ENCODE measurements around the gene OSMR. TPM values are rescaled to one million over a fixed set of nuclear protein-coding genes. Genes with fewer than 3 reads are reported as not detected.

Gene OSMR
- polyA plus RNA-seq, 1 of the 3 experiments (the other 2 are of a cell fraction): 56.0 TPM

DNA sequence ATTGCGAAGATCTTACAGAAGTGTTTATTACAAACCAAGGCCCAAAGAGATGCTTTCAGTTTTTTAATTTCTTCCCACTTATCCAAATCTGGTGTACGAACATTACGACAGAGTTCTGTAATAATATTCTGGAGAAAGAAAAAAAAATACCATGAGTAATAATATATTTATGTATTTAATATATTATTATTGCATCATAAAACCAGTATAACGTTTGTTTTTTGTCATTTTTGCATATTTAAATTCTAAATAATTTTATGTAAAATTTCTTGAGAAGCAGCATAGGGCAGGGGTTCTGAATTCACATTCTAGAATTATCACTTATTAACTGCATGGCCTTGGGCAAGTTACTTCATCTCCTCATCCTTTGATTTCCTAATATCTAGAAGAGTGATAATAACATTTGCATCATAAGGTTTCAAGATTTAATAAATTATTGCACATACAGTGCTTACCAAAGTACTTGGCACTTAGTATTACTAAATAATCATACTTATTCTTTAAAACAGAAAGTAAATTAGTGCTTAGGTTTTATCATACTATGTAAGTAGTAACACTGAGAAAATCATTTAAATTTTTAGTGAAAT lies 107.7 kb downstream of the OSMR start:
- Histone ChIP-seq H2AFZ (ENCODE audit: low read depth) (no peak overlapping the region), H3K36me3 (replicated peaks in 1 of 2; ENCODE audit: control insufficient read depth in 1 of 2, insufficient read depth in 2 of 2, low read length in 1 of 2) (peaks cover 86 to 95% of the 10 kb centered on the region in 2 experiments), H3F3A (replicated peaks; ENCODE audit: insufficient read depth) (peaks cover 8% of the 10 kb centered on the region), H4K20me1 (ENCODE audit: insufficient read depth) (no peaks in the 10 kb centered on the region), H3K4me3 (ENCODE audit: low read depth in 2 of 2, low read length in 1 of 2) (no peak overlapping the region), H3K27me3 (ENCODE audit: insufficient read depth) (no peaks in the 10 kb centered on the region), H3K9ac (no peak overlapping the region), H3K4me1 (ENCODE audit: control insufficient read depth in 1 of 2, insufficient read depth in 2 of 2, low read depth in 1 of 2, low read length in 1 of 2) (peaks cover 0 to 5% of the 10 kb centered on the region in 2 experiments; a peak in 1 of 4 replicates), H3K79me2 (ENCODE audit: insufficient read depth) (no peaks in the 10 kb centered on the region), H3K27ac (ENCODE audit: low read depth in 2 of 2, low read length in 1 of 2) (no peak overlapping the region), H3K4me2 (no peak overlapping the region), H3K9me2 (no peaks in the 10 kb centered on the region), H3K9me3 (no peaks in the 10 kb centered on the region)
- no peak for DNase-seq
- 96% methylated on average over 4 of the region's 4 CpGs for WGBS (ENCODE audit: low lambda C conversion rate)
- POLR2A ChIA-PET: no interaction called here
- TF ChIP-seq, protein P1, sequence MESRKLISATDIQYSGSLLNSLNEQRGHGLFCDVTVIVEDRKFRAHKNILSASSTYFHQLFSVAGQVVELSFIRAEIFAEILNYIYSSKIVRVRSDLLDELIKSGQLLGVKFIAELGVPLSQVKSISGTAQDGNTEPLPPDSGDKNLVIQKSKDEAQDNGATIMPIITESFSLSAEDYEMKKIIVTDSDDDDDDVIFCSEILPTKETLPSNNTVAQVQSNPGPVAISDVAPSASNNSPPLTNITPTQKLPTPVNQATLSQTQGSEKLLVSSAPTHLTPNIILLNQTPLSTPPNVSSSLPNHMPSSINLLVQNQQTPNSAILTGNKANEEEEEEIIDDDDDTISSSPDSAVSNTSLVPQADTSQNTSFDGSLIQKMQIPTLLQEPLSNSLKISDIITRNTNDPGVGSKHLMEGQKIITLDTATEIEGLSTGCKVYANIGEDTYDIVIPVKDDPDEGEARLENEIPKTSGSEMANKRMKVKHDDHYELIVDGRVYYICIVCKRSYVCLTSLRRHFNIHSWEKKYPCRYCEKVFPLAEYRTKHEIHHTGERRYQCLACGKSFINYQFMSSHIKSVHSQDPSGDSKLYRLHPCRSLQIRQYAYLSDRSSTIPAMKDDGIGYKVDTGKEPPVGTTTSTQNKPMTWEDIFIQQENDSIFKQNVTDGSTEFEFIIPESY (IDR thresholded peaks at IDR 0.05; ENCODE audit: borderline replicate concordance, low read depth): no peak
- TF ChIP-seq EP300 (IDR thresholded peaks at IDR 0.05; ENCODE audit: borderline replicate concordance in 1 of 2, low read depth in 1 of 2, low read length in 1 of 2) (no peak), MXI1 (IDR thresholded peaks at IDR 0.05; ENCODE audit: low read depth, low read length) (no peak), RAD21 (IDR thresholded peaks at IDR 0.05; ENCODE audit: low read length) (no peak), FOSL2 (IDR thresholded peaks at IDR 0.05; ENCODE audit: borderline replicate concordance, low read depth) (no peak), SMC3 (IDR thresholded peaks at IDR 0.05; ENCODE audit: low read depth, low read length) (no peak), RFX5 (IDR thresholded peaks at IDR 0.05; ENCODE audit: low read length) (no peak), ELF1 (IDR thresholded peaks at IDR 0.05) (no peak), TCF12 (IDR thresholded peaks at IDR 0.05) (no peak), GABPA (IDR thresholded peaks at IDR 0.05; ENCODE audit: low read depth) (no peak), RCOR1 (IDR thresholded peaks at IDR 0.05; ENCODE audit: low read length) (no peak)
- TF ChIP-seq, protein P2, sequence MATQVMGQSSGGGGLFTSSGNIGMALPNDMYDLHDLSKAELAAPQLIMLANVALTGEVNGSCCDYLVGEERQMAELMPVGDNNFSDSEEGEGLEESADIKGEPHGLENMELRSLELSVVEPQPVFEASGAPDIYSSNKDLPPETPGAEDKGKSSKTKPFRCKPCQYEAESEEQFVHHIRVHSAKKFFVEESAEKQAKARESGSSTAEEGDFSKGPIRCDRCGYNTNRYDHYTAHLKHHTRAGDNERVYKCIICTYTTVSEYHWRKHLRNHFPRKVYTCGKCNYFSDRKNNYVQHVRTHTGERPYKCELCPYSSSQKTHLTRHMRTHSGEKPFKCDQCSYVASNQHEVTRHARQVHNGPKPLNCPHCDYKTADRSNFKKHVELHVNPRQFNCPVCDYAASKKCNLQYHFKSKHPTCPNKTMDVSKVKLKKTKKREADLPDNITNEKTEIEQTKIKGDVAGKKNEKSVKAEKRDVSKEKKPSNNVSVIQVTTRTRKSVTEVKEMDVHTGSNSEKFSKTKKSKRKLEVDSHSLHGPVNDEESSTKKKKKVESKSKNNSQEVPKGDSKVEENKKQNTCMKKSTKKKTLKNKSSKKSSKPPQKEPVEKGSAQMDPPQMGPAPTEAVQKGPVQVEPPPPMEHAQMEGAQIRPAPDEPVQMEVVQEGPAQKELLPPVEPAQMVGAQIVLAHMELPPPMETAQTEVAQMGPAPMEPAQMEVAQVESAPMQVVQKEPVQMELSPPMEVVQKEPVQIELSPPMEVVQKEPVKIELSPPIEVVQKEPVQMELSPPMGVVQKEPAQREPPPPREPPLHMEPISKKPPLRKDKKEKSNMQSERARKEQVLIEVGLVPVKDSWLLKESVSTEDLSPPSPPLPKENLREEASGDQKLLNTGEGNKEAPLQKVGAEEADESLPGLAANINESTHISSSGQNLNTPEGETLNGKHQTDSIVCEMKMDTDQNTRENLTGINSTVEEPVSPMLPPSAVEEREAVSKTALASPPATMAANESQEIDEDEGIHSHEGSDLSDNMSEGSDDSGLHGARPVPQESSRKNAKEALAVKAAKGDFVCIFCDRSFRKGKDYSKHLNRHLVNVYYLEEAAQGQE (IDR thresholded peaks at IDR 0.05; ENCODE audit: low read depth, low read length): no peak
- TF ChIP-seq, protein P3, sequence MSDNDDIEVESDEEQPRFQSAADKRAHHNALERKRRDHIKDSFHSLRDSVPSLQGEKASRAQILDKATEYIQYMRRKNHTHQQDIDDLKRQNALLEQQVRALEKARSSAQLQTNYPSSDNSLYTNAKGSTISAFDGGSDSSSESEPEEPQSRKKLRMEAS (IDR thresholded peaks at IDR 0.05; ENCODE audit: low read depth): no peak
- CTCF ChIA-PET: no interaction called here

Measured in SK-N-SH (cell line).